SK-N-SH (cell line): ENCODE results near the gene TSPAN14. TPM values are rescaled to one million over a fixed set of nuclear protein-coding genes. Genes with fewer than 3 reads are reported as not detected.

Experiments
- CTCF ChIA-PET: fragments of 300-600, 350-600 bp; formaldehyde crosslinking; extraction: SDS; loops from one replicate; lab custom pipeline; 2021; lab: Yijun Ruan, JAX
- POLR2A ChIA-PET: fragments of 350-600 bp; sonication (Branson Sonifier 250); formaldehyde crosslinking; extraction: SDS; loops from one replicate; lab custom pipeline; 2020; ENCODE audit warnings: antibody characterized with exemption, inconsistent platforms; lab: Yijun Ruan, JAX
- DNase-seq: peaks from one replicate; pipeline ENCODE4 v3.0.0; 2012
- H2AFZ ChIP-seq: fragments of 200-600 bp; sonication (generic); 2 replicates; pipeline ENCODE4 v1.8.1; 2016; ENCODE audit warnings: antibody characterized with exemption, mild to moderate bottlenecking, low read depth
- H3F3A ChIP-seq: fragments of 200-600 bp; sonication (generic); replicated peaks from 2 replicates; pipeline ENCODE3; 2016; ENCODE audit warnings: antibody characterized with exemption, mild to moderate bottlenecking; ENCODE audit not compliant: insufficient read depth
- H3K27ac ChIP-seq, 2 experiments: fragments of 200-500 bp in 1 of 2; fragments of 200-600 bp in 1 of 2; sonication (Bioruptor generic) in 1 of 2; sonication (generic), shearing (Covaris generic) in 1 of 2; 2 replicates each; pipeline versions ENCODE4 v1.5.1 to v1.6.1; 2014 to 2016; ENCODE audit warnings: low read depth in 2 of 2, inconsistent platforms in 1 of 2, low read length in 1 of 2, mild to moderate bottlenecking in 1 of 2, mixed read lengths in 1 of 2
- H3K27me3 ChIP-seq: fragments of 200-600 bp; sonication (generic), shearing (Covaris generic); 2 replicates; pipeline ENCODE4 v1.6.1; 2016; ENCODE audit warnings: mixed run types; ENCODE audit not compliant: insufficient read depth
- H3K36me3 ChIP-seq, 2 experiments: fragments of 200-500 bp in 1 of 2; fragments of 200-600 bp in 1 of 2; sonication (Bioruptor generic) in 1 of 2; sonication (generic) in 1 of 2; replicated peaks in 1 of 2; 2 replicates each; pipeline versions ENCODE3 to v1.5.1; 2014 to 2016; ENCODE audit warnings: low read length in 1 of 2, mild to moderate bottlenecking in 1 of 2; ENCODE audit not compliant: insufficient read depth in 2 of 2, control insufficient read depth in 1 of 2
- H3K4me1 ChIP-seq, 2 experiments: fragments of 200-500 bp in 1 of 2; fragments of 200-600 bp in 1 of 2; sonication (Bioruptor generic) in 1 of 2; sonication (generic), shearing (Covaris generic) in 1 of 2; 2 replicates each; pipeline versions ENCODE4 v1.5.1 to v1.6.1; 2014 to 2016; ENCODE audit warnings: low read depth in 1 of 2, low read length in 1 of 2, mixed run types in 1 of 2; ENCODE audit not compliant: insufficient read depth in 2 of 2, control insufficient read depth in 1 of 2
- H3K4me2 ChIP-seq: fragments of 200-600 bp; sonication (generic), shearing (Covaris generic); 2 replicates; pipeline ENCODE4 v1.6.1; 2017; ENCODE audit warnings: mixed run types
- H3K4me3 ChIP-seq, 2 experiments: fragments of 200-500 bp in 1 of 2; fragments of 200-600 bp in 1 of 2; sonication (Bioruptor generic) in 1 of 2; sonication (generic), shearing (Covaris generic) in 1 of 2; 2 replicates each; pipeline versions ENCODE4 v1.5.1 to v1.8.1; 2014 to 2016; ENCODE audit warnings: low read depth in 2 of 2, inconsistent platforms in 1 of 2, low read length in 1 of 2, mild to moderate bottlenecking in 1 of 2, mixed read lengths in 1 of 2, moderate library complexity in 1 of 2
- H3K79me2 ChIP-seq: fragments of 200-600 bp; sonication (generic); 2 replicates; pipeline ENCODE4 v1.8.1; 2017; ENCODE audit warnings: mild to moderate bottlenecking; ENCODE audit not compliant: insufficient read depth
- H3K9ac ChIP-seq: fragments of 200-600 bp; sonication (generic); 2 replicates; pipeline ENCODE4 v1.6.1; 2017; ENCODE audit warnings: mixed run types
- H3K9me2 ChIP-seq: fragments of 200-600 bp; sonication (generic); 2 replicates; pipeline ENCODE4 v1.6.1; 2017; ENCODE audit warnings: mixed run types
- H3K9me3 ChIP-seq: fragments of 200-600 bp; sonication (generic); 2 replicates; pipeline ENCODE4 v1.6.1; 2017; ENCODE audit warnings: mixed run types, mild to moderate bottlenecking, moderate library complexity
- H4K20me1 ChIP-seq: fragments of 200-600 bp; sonication (generic); 2 replicates; pipeline ENCODE4 v1.6.1; 2017; ENCODE audit warnings: mild to moderate bottlenecking, mixed run types; ENCODE audit not compliant: insufficient read depth
- ELF1 ChIP-seq: IDR thresholded peaks from 2 replicates; pipeline ENCODE4 v1.4.0; 2012
- FOSL2 ChIP-seq: IDR thresholded peaks from 2 replicates; pipeline ENCODE4 v1.4.0; 2012; ENCODE audit warnings: low read depth, mild to moderate bottlenecking, moderate library complexity, borderline replicate concordance
- FOXJ3 ChIP-seq: sonication (generic); formaldehyde crosslinking; IDR thresholded peaks from 2 replicates; pipeline ENCODE4 v1.5.1; 2020; ENCODE audit warnings: mild to moderate bottlenecking, missing genetic modification reagents
- GABPA ChIP-seq: IDR thresholded peaks from 2 replicates; pipeline ENCODE4 v1.4.0; 2012; ENCODE audit warnings: low read depth, mild to moderate bottlenecking
- JUND ChIP-seq: IDR thresholded peaks from 2 replicates; pipeline ENCODE4 v1.4.0; 2012
- MAX ChIP-seq: IDR thresholded peaks from 2 replicates; pipeline ENCODE4 v1.4.0; 2012; ENCODE audit warnings: low read depth
- MEF2A ChIP-seq: IDR thresholded peaks from 2 replicates; pipeline ENCODE4 v1.4.0; 2012; ENCODE audit warnings: low read depth, borderline replicate concordance
- NFIC ChIP-seq: IDR thresholded peaks from 2 replicates; pipeline ENCODE4 v1.4.0; 2012; ENCODE audit warnings: borderline replicate concordance
- NRF1 ChIP-seq: IDR thresholded peaks from 2 replicates; pipeline ENCODE4 v1.6.1; 2012; ENCODE audit warnings: low read depth, mild to moderate bottlenecking, low read length
- PBX3 ChIP-seq: IDR thresholded peaks from 2 replicates; pipeline ENCODE4; 2012
- POLR2AphosphoS5 ChIP-seq: IDR thresholded peaks from 2 replicates; pipeline ENCODE4 v1.6.1; 2012; ENCODE audit warnings: low read depth, low read length
- RAD21 ChIP-seq: IDR thresholded peaks from 2 replicates; pipeline ENCODE4 v1.6.1; 2012; ENCODE audit warnings: mild to moderate bottlenecking, low read length
- REST ChIP-seq: IDR thresholded peaks from 2 replicates; pipeline ENCODE4 v1.6.1; 2012; ENCODE audit warnings: mild to moderate bottlenecking, low read depth, low read length, moderate library complexity
- RFX5 ChIP-seq: IDR thresholded peaks from 2 replicates; pipeline ENCODE4 v1.6.1; 2012; ENCODE audit warnings: mild to moderate bottlenecking, improper control_type of control experiment, low read length
- SMC3 ChIP-seq: IDR thresholded peaks from 2 replicates; pipeline ENCODE4 v1.6.1; 2012; ENCODE audit warnings: low read depth, low read length, improper control_type of control experiment
- USF1 ChIP-seq: IDR thresholded peaks from 2 replicates; pipeline ENCODE4 v1.4.0; 2012; ENCODE audit warnings: low read depth, borderline replicate concordance
- YY1 ChIP-seq: IDR thresholded peaks from 2 replicates; pipeline ENCODE4 v1.4.0; 2012; ENCODE audit warnings: low read depth, mild to moderate bottlenecking
- ZBTB33 ChIP-seq: IDR thresholded peaks from 2 replicates; pipeline ENCODE4 v1.4.0; 2012; ENCODE audit warnings: low read depth, borderline replicate concordance
- WGBS: methylation state at CpG from one replicate; pipeline ENCODE4 v1.1.6; 2017; ENCODE audit warnings: low lambda C conversion rate; 5-methylcytosine and 5-hydroxymethylcytosine counted together
- polyA plus RNA-seq, 3 experiments: library from polyadenylated mRNA; depleted of rRNA; stranded (reverse); fragments of >200 nt; gene quantifications; 2 replicates each; pipeline ENCODE4 v1.2.3, GENCODE V29; 2012

The TSPAN14 gene
- polyA plus RNA-seq, 1 of the 3 experiments (the other 2 are of a cell fraction) = 78.1 TPM

GRCh38 chr10:80554050-80554449, 99.9 kb downstream of the TSPAN14 start:
- ChIA-PET CTCF (no interaction called here), POLR2A (no interaction called here)
- no peak overlapping the region for H3K9ac ChIP-seq
- no peaks in the 10 kb centered on the region for H3K36me3 ChIP-seq
- H3K27ac ChIP-seq = no peak overlapping the region
- DNase-seq = no peak
- WGBS = 74% methylated on average over 5 of the region's 5 CpGs
- no peaks in the 10 kb centered on the region for H3K27me3 ChIP-seq
- no peaks in the 10 kb centered on the region for H3F3A ChIP-seq
- H3K4me1 ChIP-seq = no peaks in the 10 kb centered on the region
- H3K4me2 ChIP-seq = no peak overlapping the region
- no peak overlapping the region for H3K4me3 ChIP-seq
- H3K79me2 ChIP-seq = no peaks in the 10 kb centered on the region
- no peaks in the 10 kb centered on the region for H3K9me3 ChIP-seq
- no peaks in the 10 kb centered on the region for H3K9me2 ChIP-seq
- H4K20me1 ChIP-seq = no peaks in the 10 kb centered on the region
- no peak for TF ChIP-seq SMC3
- no peak for TF ChIP-seq MAX
- no peak for TF ChIP-seq ZBTB33
- TF ChIP-seq NFIC = no peak
- TF ChIP-seq RFX5 = no peak
- H2AFZ ChIP-seq = no peak overlapping the region

- no peak for DNase-seq
- WGBS = 56% methylated on average over 5 of the region's 5 CpGs
- Histone ChIP-seq H3K27me3 (no peaks in the 10 kb centered on the region), H4K20me1 (no peaks in the 10 kb centered on the region), H3K9me3 (no peaks in the 10 kb centered on the region), H3F3A (no peaks in the 10 kb centered on the region), H3K9me2 (no peaks in the 10 kb centered on the region), H3K27ac (no peak overlapping the region), H3K4me2 (no peak overlapping the region), H3K4me1 (no peaks in the 10 kb centered on the region)
- CTCF ChIA-PET = no interaction called here
- TF ChIP-seq FOSL2 = no peak
- no peak for TF ChIP-seq REST
- no peak for TF ChIP-seq POLR2AphosphoS5
- no peak for TF ChIP-seq PBX3
- TF ChIP-seq RAD21 = no peak
- no peak for TF ChIP-seq YY1
- TF ChIP-seq FOXJ3 (CRISPR knock-in tag) = no peak
- TF ChIP-seq MAX = no peak
- TF ChIP-seq NRF1 = no peak
- TF ChIP-seq ELF1 = no peak
- TF ChIP-seq GABPA = no peak
- no peak for TF ChIP-seq USF1
- TF ChIP-seq MEF2A = no peak
- no peak for TF ChIP-seq JUND
- TF ChIP-seq, all 33 proteins: peak for 0
- no peak overlapping the region for H2AFZ ChIP-seq
- H3K4me3 ChIP-seq = no peak overlapping the region
- H3K79me2 ChIP-seq = no peaks in the 10 kb centered on the region
- no peak overlapping the region for H3K9ac ChIP-seq
- H3K36me3 ChIP-seq = no peaks in the 10 kb centered on the region
- POLR2A ChIA-PET = no interaction called here
Observed at GRCh38 chr10:80555415-80555814, 101.3 kb downstream of the TSPAN14 start.
